NCI-H2029 (cell line): ENCODE data around the gene SH3YL1.
"Not testable (repeated sequence)": the region's sequence is repeated elsewhere in the genome, so short reads cannot be mapped to it uniquely, and the experiment has no call there.

Source experiments
- DNase-seq: peaks from one replicate; lab custom pipeline; 2025; lab: John Stamatoyannopoulos, UW

Gene SH3YL1

GRCh38 chr2:180311-180710 lies 83.5 kb downstream of the SH3YL1 start:
- DNase-seq = no peak

- DNase-seq = no peak
Observed at GRCh38 chr2:179886-180285, 83.9 kb downstream of the SH3YL1 start.

- peak; percentile 67 for DNase-seq
Observed at GRCh38 chr2:177733-178132, 86.1 kb downstream of the SH3YL1 start.

- no peak for DNase-seq
Observed at GRCh38 chr2:176917-177316, 86.9 kb downstream of the SH3YL1 start.

- DNase-seq = peak; percentile 36
Observed at GRCh38 chr2:175880-176820, 87.7 kb downstream of the SH3YL1 start.

GRCh38 chr2:175161-175786 lies 88.6 kb downstream of the SH3YL1 start:
- no peak for DNase-seq

GRCh38 chr2:172120-172519 lies 91.7 kb downstream of the SH3YL1 start:
- DNase-seq = not testable (repeated sequence)

- DNase-seq = no peak
Observed at GRCh38 chr2:169741-170140, 94.1 kb downstream of the SH3YL1 start.
